Peyer's patch (tissue), 4 donors: Measurements from ENCODE around the gene ADCY6. TPM values are rescaled to one million over a fixed set of nuclear protein-coding genes. Genes with fewer than 3 reads are reported as not detected.

ENCODE experiments used
- DNase-seq, 3 donors: peaks; one replicate each; pipeline ENCODE4 v3.0.0-alpha.2; 2017 to 2019
- H3K27ac ChIP-seq, 4 donors: fragments of 200-600 bp; sonication (generic); one replicate each; pipeline ENCODE4 v1.5.1; 2016 to 2019
- H3K27me3 ChIP-seq, 2 donors: fragments of 200-600 bp; sonication (generic); one replicate each; pipeline ENCODE4 v1.5.1; 2019
- H3K36me3 ChIP-seq, 3 donors: fragments of 200-600 bp; sonication (generic); one replicate each; pipeline ENCODE4 v1.5.1; 2016 to 2019
- H3K4me1 ChIP-seq, 4 donors: fragments of 200-600 bp; sonication (generic); one replicate each; pipeline ENCODE4 v1.5.1; 2016 to 2019
- H3K4me3 ChIP-seq, 4 donors: fragments of 200-600 bp; sonication (generic); 1 replicate in 3 of 4; 2 replicates in 1 of 4; pipeline ENCODE4 v1.5.1; 2016 to 2019; ENCODE audit warnings: mild to moderate bottlenecking in 1 of 4
- H3K9me3 ChIP-seq, 4 donors: fragments of 200-600 bp; sonication (generic); one replicate each; pipeline ENCODE4 v1.5.1; 2016 to 2019; ENCODE audit warnings: mild to moderate bottlenecking in 1 of 4
- CTCF ChIP-seq, 6 experiments: fragments of 450-650 bp in 4 of 6; fragments of 200-600 bp in 2 of 6; sonication (generic) in 1 of 6; IDR thresholded peaks; one replicate each; pipeline ENCODE4 v1.5.1; 2017 to 2019; ENCODE audit warnings: antibody characterized with exemption in 6 of 6, mild to moderate bottlenecking in 3 of 6, moderate library complexity in 1 of 6
- POLR2A ChIP-seq, 2 donors: fragments of 450-650 bp; IDR thresholded peaks; one replicate each; pipeline ENCODE4 v1.5.1; 2017; ENCODE audit warnings: antibody characterized with exemption in 2 of 2, mild to moderate bottlenecking in 2 of 2, moderate library complexity in 2 of 2
- total RNA-seq, 4 donors: library from RNA; depleted of rRNA; stranded (reverse); fragments of >200 nt; gene quantifications; one replicate each; pipeline ENCODE4 v1.1.0, GENCODE V29; 2016

ADCY6 gene
- total RNA-seq, 4 donors from 2014 or later = 71.3 to 175 (median 129) TPM

GRCh38 chr12:48758737-48759136 lies 30.2 kb downstream of the ADCY6 start:
- TF ChIP-seq CTCF (IDR thresholded peaks at IDR 0.05) (no peak), POLR2A (IDR thresholded peaks at IDR 0.05) (no peak)
- H3K4me1 ChIP-seq = no peaks in the 10 kb centered on the region
- H3K27me3 ChIP-seq = no peaks in the 10 kb centered on the region
- H3K9me3 ChIP-seq = no peaks in the 10 kb centered on the region
- H3K4me3 ChIP-seq = no peak overlapping the region
- H3K36me3 ChIP-seq = no peaks in the 10 kb centered on the region
- no peak for DNase-seq
- H3K27ac ChIP-seq = no peak overlapping the region

DNA sequence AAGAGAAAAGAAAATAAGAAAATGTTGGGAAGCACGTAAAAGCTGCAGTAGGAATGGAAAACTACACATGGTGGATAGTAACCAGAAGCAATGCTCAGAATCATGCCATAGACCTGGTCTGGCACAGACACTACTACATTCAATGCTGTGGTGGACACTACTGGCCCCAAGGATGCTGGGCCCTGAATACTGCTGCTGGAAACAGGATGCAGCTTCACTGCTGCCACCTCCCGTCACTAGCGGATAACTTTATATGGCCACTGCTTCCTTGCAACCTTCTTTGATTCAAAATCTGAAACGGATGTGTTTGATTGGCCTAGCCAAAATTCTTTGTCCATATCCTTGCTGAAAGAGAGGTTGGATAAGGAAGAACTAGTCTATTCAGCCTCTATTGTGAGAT lies 30.7 kb downstream of the ADCY6 start:
- Histone ChIP-seq H3K4me1 (no peaks in the 10 kb centered on the region), H3K36me3 (no peaks in the 10 kb centered on the region), H3K27ac (no peak overlapping the region), H3K4me3 (no peak overlapping the region), H3K27me3 (no peaks in the 10 kb centered on the region), H3K9me3 (no peaks in the 10 kb centered on the region)
- no peak for DNase-seq
- no peak for TF ChIP-seq CTCF (IDR thresholded peaks at IDR 0.05)
- TF ChIP-seq POLR2A (IDR thresholded peaks at IDR 0.05) = no peak

DNA sequence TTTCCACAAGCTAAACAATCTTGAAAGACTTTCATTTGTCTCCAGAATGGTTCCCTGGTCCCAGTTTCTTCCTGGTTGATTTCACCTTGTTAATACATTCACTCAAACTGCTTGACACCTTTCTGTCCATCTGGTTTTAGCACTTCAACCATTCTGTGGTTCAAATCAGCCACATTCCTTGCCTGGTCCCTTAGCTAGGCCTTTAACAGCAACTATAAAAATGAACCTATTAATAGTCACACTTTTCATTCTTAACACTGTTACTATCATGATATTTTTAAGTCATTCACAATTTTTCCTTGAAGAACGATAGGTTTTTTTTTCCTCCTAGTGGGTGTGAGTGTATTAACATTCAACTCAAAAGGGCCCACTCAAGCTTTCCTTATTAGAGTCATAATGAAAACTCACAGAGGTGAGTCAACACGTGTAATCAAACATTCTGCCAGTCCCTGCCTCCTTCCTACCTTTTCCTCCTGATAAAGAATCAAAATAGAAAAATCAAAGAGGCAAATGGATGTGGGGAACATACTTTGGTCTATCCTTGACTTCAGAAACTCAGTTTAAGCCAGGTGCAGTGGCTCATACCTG lies 38.0 kb downstream of the ADCY6 start:
- no peaks in the 10 kb centered on the region for H3K4me1 ChIP-seq
- H3K27ac ChIP-seq = no peak overlapping the region
- H3K4me3 ChIP-seq = no peak overlapping the region
- no peaks in the 10 kb centered on the region for H3K36me3 ChIP-seq
- DNase-seq = no peak
- TF ChIP-seq POLR2A (IDR thresholded peaks at IDR 0.05) (no peak), CTCF (IDR thresholded peaks at IDR 0.05) (no peak)
- no peaks in the 10 kb centered on the region for H3K9me3 ChIP-seq
- no peaks in the 10 kb centered on the region for H3K27me3 ChIP-seq

DNA sequence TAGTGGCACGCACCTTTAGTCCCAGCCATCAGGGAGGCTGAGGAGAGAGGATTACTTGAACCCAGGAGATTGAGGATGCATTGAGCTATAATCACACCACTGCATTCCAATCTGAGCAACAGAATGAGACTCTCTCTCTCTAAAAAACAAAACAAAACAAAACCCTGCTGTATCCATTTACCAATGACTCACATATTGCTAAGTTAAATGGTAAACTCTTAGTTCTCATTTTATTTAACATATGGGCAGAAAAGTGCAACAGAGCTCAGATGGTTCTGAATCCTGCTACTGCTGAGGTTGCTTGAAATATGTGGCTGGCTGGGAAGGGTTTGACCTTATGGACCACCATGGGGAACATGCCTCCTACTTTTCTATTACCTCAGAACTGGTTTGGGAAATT lies 38.7 kb downstream of the ADCY6 start:
- Histone ChIP-seq H3K36me3 (no peaks in the 10 kb centered on the region), H3K27ac (no peak overlapping the region), H3K9me3 (no peaks in the 10 kb centered on the region), H3K27me3 (no peaks in the 10 kb centered on the region), H3K4me1 (no peaks in the 10 kb centered on the region), H3K4me3 (no peak overlapping the region)
- DNase-seq = no peak
- no peak for TF ChIP-seq CTCF (IDR thresholded peaks at IDR 0.05)
- no peak for TF ChIP-seq POLR2A (IDR thresholded peaks at IDR 0.05)

- no peaks in the 10 kb centered on the region for H3K36me3 ChIP-seq
- no peak overlapping the region for H3K4me3 ChIP-seq
- no peaks in the 10 kb centered on the region for H3K9me3 ChIP-seq
- H3K27ac ChIP-seq = no peak overlapping the region
- no peak for DNase-seq
- no peaks in the 10 kb centered on the region for H3K27me3 ChIP-seq
- H3K4me1 ChIP-seq = no peaks in the 10 kb centered on the region
- TF ChIP-seq CTCF (IDR thresholded peaks at IDR 0.05) (no peak), POLR2A (IDR thresholded peaks at IDR 0.05) (no peak)
Observed at GRCh38 chr12:48744251-48745008, 44.5 kb downstream of the ADCY6 start.
